HG02973 (cell line): ENCODE data around the gene TDP1.

Experiments used
- ATAC-seq: cut with Tn5 transposase; IDR thresholded peaks from one replicate; pipeline ENCODE4 v1.9.1; 2021; ENCODE audit warnings: moderate library complexity; ENCODE audit not compliant: unreplicated experiment

Gene TDP1

DNA sequence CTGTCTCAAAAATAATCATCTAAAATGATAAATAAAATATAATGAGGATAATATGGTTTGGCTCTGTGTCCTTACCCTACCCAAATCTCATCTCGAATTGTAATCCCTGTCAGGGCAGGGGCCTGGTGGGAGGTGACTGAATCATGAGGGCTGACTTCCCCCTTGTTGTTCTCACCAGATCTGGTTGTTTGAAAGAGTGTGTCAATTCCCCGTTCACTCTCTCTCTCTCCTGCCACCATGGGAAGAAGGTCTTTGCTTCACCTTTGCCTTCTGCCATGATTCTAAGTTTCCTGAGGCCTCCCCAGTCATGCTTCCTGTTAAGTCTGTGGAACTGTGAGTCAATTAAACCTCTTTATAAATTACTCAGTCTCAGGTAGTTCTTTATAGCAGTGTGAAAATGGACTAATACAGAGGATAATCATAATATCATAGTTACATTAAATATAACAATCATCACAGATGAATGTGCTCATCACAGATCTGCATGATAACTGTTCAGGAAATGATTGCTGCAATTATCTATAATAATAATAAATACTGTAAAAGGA, 13.8 kb upstream of the TDP1 start:
- no peak for ATAC-seq

DNA sequence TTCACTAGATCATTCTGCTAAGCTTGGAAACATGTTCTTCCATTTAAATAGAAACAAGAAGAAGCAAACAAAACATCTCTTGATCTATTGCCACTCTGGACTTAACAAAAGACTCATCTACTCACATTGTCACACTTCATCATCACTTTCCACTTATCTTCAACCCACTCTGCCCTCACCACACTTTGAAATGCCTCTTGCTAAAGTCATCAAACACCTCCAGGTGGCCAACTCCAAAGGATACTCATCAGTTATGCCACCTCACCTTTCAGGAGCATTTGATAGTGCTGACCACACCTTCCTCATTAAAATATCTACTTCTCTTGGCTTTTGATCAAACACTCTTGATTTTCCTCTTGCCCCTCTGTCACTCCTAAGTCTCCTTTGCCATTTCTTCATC, 8.4 kb upstream of the TDP1 start:
- no peak for ATAC-seq

DNA sequence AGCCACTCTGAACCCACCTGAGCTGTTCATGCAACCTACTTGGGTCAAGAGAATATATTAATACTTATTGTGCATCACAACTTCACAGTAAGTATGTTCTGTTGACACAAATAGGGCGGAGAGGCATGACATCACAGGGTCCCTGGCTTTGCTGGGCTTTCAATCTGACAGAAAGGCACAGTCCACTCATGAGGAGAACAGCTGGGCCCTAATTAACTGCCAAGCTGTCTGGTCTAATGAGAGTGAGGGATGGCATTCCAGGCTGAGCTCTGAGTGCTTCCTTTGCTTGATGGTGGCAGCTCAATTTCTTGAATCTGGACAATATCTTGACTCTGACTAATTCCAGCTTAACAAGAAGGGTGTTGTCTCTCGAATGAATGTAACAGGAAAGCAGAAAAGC, 3.2 kb upstream of the TDP1 start:
- no peak for ATAC-seq

DNA sequence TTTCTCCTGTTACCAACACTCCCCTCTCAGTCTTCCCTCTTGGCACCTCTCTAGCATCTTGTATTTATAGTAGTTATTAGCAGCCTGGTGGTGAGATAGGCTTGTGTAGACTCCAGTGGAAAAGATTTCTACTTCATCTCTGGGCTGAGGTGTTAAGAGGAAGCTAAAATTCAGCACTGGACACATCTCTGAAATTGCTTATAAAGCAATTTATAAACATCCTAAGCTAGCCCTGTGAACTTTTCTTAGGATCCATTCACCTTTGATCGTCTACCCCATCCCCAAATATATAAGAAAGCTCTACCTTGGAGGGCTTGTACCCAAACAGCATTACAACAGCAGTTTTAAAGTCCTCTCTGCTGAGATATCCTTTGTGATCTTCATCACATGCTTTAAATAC, 2.1 kb upstream of the TDP1 start:
- ATAC-seq: no peak

DNA sequence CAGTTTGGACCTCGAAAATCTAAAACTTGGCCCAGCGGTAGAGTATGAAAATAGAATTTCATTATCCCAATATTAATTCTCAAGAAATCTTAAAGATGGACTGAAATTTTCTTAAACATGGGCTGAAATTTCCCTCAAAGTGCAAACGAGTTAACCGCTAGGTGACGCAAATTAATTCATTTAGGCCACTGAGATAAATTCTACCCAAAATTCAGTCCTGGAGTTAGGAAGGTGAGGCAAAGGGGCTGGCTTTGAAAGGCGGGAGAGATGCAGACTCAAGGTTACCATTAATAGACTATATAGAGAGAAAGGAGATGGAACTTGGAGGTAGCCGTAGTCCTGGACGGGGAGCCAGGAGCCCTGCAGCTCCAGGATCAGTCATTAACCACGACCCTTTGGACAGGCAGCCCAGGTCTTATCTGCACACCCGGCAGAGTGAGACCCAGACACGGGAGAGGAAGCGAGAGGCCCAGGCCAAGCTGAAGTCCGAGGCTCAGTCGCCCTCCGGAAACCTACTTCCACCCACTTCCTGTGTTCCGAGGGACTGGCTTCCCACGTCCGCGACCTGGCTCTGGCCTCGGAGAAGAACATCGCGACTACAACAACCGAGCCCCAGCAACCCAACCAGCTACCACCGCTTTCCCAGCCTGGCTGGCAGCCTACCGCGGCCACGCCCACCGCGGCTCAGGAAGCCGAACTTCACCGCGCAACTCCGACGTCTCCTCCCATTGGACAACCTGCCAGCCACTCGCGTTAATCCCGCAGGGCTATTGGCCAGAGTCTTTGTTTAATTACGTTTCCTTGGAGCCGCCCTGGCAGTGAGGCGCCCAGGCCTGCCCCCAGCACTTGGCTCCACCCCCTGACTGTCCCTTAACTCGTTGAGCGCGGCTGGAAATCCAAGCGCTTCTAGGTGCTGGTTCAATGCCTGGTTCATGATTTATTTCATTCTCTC, 1.4 kb upstream of the TDP1 start, which contains the start of gene EFCAB11:
EFCAB11 (minus strand) TSS at position 661 of the 952 bp plus-strand sequence; CDS start at position 591, 70 bp downstream.
- ATAC-seq: peak; percentile 83

DNA sequence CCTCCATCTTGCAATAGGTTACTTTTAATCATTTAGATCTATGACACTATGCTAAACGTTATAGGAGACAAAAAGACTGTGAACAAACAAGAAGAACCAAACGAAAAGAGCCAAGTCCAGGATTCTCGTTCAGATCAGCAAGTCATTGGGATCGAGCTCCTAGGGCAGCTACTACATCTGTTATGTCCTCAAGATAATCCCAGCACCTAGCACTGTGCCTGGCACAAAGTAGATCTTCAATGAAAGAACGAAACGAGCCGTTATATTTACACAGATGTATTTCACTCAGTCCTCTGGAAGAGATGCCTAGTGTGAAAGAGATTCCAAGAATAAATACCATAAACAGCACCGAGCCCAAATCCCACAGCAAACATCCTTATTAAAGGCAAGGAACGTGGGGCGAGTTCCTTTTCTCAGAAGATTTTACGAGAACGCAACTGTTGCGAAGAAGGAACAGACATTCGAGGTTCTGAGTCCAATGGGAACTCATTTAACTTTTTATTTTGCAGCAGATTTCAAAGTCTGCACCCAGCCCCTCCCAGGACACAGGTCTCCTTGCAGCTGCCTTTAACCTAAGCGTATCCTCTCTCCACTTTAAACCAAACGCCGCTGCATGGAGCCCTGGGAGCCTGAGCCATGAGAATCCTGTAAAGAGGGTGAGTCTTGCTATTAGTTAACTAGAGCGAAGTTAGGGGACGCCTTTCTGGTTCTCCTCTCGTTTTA, 544 bp upstream of the TDP1 start:
- ATAC-seq: no peak

DNA sequence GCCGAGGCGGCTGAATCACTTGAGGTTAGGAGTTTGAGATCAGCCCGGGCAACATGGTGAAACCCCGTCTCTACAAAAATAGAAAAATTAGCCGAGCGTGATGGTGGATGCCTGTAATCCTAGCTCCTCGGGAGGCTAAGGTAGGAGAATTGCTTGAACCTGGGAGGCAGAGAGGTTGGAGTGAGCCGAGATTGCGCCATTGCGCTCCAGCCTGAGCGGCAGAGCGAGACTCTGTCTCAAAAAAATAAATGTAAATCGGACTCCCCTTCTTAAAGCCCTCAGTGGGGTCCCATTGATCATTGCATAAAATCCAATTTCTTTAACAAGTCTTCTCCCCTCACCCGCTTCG, 908 bp downstream of the TDP1 start:
- no peak for ATAC-seq

DNA sequence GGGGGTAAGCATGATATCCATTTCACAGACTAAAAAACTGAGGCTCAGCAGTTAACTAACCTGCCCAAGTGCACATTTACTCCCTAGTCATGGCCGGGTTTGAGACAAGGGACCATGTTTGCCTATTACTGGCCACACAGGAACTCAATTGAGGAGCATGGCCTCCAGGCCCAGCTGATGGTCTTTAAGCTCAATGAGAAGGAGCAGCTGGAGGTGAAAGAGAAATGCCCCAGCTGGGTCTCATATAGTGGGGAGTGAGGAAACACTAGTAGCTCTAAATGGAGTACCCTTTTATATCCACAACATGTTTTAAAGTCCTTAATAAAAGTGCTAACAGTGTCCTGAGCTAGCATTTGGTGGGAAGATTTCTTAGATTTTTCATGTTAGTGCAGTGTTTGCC, 1.6 kb downstream of the TDP1 start:
- ATAC-seq: no peak

DNA sequence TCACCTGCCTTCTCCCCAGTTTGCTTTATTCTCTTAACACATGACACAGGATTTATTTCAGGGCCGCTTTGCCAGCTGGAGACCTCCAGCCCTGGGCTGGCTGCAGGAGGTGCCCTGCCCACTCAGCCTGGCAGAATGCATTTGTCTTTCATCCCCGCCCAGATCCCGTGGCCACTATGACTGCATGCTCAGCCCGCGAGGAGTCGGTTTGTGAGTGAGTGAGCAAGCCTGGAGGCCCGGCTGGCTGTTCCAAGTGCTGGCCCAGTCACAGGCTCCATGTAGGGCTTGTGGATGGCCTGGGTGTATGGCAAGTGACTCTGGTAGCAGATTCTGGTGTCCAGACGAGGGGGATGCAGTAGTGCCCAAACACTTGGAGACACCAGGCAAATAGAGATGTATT, 2.1 kb downstream of the TDP1 start:
- no peak for ATAC-seq

DNA sequence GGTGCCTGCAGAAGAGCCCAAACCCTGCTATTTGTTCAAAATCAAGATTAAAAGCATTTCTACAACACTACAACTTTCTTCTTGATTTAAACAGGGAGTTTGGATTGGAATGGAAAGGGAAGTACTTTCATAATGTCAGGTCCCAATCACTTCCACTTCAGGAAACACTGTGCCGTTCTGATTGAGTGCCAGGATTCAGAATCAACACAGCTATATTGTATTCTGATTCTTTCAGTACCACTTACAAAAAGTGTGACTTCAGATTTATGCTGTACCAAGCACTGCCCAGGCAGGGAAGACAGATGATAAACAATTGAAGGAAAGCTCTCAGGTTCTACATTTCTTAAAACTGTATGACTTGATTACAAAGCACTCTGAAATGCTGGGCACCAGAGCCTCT, 3.2 kb downstream of the TDP1 start:
- ATAC-seq: no peak

DNA sequence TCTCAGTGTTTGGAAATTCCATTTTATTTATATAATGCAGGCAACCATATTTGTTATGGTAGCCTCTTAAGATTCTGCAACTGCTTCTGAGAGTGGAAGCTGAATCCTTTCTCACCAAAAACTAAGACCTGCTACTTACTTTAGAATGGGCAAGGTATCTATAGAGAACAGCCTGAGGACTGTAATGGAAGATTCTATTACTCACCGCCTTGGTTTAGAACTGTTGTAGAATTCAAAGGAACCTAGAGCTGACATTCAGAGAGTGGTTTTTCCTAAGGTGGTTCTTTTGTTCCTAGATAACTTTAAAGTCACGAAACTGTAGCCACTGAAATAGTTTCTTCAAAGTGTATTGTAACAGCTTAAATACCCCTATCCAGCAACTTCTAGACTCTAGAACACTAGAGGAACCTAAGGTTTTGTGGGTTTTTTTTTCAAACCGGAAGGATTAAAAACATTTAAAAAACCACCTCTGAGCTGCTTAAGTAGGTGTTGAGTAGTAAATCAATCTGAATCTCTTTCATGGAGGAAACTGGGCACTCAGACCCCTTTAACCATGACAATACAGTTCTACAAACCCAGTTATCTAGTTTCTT, 4.2 kb downstream of the TDP1 start:
- no peak for ATAC-seq

DNA sequence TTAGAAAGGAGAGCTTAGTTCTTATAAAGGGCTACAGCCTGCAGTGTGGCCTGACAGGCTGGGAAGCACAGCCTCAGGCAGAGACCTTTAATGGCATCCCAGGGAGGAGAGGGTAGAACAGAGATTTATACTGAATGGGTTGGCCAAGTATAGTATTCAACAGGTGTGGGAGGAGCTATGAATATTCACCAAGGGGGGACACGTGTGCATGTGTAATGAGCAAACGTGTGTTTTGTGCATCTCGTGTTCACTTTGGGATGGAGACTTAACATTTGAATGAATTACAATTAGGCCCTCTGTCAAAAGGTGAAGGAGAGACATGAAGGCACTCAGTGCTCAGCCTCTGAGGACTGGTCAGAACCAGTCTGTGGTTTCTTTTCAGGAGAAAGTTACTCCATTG, 5.2 kb downstream of the TDP1 start:
- ATAC-seq: no peak

DNA sequence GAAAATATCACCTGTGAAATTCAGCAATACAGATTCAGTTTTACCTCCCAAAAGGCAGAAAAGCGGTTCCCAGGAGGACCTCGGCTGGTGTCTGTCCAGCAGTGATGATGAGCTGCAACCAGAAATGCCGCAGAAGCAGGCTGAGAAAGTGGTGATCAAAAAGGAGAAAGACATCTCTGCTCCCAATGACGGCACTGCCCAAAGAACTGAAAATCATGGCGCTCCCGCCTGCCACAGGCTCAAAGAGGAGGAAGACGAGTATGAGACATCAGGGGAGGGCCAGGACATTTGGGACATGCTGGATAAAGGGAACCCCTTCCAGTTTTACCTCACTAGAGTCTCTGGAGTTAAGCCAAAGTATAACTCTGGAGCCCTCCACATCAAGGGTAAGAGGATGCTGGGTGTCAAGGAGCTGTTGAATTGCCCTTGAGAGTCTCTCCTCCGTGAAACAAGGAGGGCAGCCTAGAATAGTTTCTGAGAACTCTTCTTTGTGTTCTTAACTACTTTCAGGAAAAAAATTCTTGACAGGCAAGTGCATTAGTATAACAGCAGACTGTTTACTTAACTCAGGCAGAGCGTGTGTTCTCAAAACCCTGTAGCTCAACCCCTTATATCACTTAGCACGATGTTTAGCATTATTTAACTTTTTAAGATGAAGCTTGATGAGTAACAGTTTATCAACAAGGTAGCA, 7.7 kb downstream of the TDP1 start:
- no peak for ATAC-seq

DNA sequence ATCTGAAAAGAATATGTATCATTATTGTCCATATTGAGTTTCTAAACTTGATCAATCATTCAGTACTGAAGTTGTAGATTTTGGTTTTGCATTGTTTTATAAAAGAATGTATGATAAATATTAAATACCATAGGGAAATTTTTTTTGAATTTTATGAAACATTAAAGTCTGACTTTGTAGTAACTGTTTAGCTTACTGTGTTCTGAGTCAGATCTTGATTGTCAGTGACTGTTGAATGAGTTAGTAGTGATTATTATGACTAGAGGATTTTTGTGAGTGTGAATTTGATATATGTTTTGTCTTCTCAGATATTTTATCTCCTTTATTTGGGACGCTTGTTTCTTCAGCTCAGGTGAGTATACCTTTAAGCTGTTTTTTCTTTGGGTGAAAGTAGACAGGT, 10.1 kb downstream of the TDP1 start:
- no peak for ATAC-seq

DNA sequence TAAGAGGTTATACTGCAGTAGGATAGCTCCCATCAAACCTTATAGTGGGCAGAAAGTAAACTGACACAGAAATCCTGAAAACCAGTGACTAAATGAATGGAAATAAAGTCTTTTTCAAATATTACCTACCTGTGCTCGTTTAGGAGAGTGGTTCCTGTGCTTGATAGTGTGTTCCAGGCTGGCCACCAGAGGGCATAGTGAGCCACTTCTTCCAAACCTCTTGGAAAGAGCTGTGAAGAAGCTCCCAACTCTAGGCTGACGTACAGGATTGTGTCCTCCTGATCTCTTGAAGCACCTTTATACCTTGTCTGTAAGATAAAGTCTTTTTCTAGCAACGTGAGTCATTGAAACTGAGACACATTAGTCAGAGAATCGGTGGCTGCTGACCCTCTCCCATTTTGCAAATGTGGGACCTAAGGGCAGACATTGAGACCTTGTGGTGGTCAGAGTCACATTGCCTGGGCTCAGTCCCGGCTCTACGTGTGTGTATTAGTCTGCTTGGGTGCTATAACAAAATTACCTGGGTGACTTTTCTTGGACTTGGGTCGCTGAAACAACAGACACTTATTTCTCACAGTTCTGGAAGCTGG, 17.6 kb downstream of the TDP1 start:
- peak; percentile 60 for ATAC-seq

DNA sequence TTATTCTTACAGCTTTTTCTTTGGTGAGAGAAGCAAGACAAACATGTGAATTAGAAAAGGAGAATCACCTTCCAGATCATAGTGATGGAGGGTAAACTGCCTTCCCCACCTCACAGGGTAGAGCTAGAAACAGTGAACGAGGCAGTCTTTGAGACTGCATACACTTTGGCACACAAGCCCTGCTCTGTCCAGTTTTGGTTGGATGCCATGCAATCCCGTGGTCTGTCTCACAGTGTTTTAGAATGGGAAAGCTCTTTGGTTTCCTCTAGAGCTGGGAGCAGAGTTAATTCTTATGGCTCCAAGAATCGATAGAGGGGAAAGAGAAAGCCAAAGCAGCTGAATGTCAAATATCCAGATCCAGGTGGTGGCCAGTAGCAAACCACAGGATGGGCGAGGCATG, 21.9 kb downstream of the TDP1 start:
- no peak for ATAC-seq

DNA sequence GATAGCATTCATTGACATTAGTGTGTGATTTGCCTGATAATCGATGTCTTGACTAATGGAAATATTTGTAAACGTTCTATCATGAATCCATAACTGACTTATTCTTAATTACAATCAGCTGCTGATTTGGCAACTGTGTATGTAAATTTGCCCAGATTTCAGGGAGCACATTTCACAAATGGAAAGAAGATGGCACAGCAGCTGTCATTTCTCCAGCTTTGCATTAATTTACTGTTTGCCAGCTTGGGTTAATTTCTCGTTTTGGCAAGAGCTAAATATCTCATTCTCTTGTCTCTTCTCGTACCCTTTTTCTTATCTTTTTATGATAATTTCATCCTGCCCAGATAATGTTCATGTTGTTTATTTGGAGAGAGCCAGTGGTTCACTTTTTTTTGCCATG, 22.9 kb downstream of the TDP1 start:
- ATAC-seq: no peak

DNA sequence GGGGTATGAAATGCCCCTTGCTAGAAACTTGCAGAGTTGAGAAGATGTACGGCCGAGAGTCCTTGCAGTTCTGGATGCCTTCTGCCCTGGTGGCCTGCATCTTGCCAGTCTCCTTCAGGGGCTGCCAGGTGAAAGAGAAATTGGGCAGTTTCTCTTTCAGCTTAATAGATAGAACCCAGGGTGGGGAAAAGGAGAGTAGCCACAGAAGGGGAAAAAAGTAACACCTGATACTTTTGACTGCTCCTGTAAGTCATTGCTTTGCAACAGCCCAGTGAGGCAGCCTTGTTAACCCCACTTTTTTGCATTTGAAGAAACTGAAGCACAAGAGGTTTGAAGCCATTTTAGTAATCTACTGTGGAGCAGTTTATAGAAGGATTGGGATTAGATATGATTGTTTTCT, 27.6 kb downstream of the TDP1 start:
- ATAC-seq: no peak

DNA sequence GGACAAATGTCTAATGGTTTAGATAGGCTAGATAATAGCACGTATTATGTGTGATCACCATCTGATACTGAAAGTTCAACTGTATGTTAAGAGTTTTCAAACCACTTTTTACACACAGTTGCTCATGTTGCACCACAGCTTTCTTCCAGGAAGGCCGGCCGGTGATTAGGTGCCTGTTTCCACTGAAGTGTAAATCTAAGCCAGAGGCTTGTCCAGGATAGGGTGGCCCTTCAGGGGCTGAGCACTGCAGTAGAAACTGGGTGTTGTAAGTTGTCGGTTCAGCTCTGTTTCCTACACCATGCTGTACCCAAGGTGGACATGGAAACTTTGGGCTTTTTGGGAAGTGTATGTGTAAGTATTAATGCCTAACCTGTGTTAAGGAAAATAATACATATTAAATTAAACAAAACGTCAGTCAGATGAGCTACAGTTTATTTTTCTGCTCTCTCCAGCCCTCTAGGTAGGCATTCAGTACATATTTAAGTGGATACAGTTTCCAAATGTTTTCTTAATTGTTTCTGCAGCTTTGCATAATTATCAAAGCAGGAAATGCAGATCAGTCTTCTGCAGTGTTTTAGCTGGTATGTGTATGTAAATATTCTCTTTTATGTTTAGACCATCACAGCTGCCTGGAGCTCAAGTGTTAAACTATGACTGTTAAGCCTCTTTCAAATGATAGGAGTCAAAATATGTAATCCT, 30.9 kb downstream of the TDP1 start:
- ATAC-seq: no peak

DNA sequence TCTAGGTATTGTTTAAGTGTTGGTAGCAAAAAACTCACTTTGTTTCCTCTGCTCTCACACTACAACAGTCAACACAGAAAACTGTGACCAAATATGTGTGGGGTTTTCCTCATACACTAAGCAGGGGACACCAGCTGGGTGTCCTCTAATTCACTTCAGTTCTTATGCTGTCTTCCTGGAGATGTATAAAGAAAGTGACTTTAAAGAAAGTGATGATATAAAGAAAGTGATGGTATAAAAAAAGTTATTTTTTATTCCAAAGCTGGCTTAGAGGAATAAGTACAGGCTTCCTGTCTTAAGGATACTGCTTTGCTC, 31.4 kb downstream of the TDP1 start:
- no peak for ATAC-seq
